GM23338 (cell line): ENCODE results near the gene PCK2. TPM values are rescaled to one million over a fixed set of nuclear protein-coding genes. Genes with fewer than 3 reads are reported as not detected.

ENCODE experiments used
- ATAC-seq: fragments of 200-7000 bp; cut with Tn5 transposase; 3 replicates; pipeline ENCODE4 v1.9.1; 2020
- DNase-seq: peaks from one replicate; pipeline ENCODE4 v3.0.0-alpha.2; 2015; ENCODE audit warnings: low spot score
- H2AFZ ChIP-seq: fragments of 200-600 bp; sonication (generic); 2 replicates; pipeline ENCODE4 v1.8.0; 2016; ENCODE audit warnings: antibody characterized with exemption, mild to moderate bottlenecking, moderate library complexity
- H3F3A ChIP-seq: fragments of 200-600 bp; sonication (generic); replicated peaks from 2 replicates; pipeline ENCODE4 v1.8.0; 2017; ENCODE audit warnings: antibody characterized with exemption, mixed run types, low read depth
- H3K27ac ChIP-seq: fragments of 200-600 bp; sonication (generic); 2 replicates; pipeline ENCODE4 v1.6.1; 2016; ENCODE audit warnings: low read depth
- H3K27me3 ChIP-seq: fragments of 200-600 bp; sonication (generic); 2 replicates; pipeline ENCODE4 v1.8.0; 2016; ENCODE audit warnings: mild to moderate bottlenecking, mixed run types, moderate library complexity; ENCODE audit not compliant: insufficient read depth
- H3K36me3 ChIP-seq: fragments of 200-600 bp; sonication (generic); 2 replicates; pipeline ENCODE4 v1.8.0; 2016; ENCODE audit warnings: mild to moderate bottlenecking; ENCODE audit not compliant: insufficient read depth
- H3K4me1 ChIP-seq: fragments of 200-600 bp; sonication (generic); 2 replicates; pipeline ENCODE4 v1.8.0; 2016; ENCODE audit warnings: mild to moderate bottlenecking, moderate library complexity; ENCODE audit not compliant: insufficient read depth
- H3K4me2 ChIP-seq: fragments of 200-600 bp; sonication (generic); 2 replicates; pipeline ENCODE4 v1.7.1; 2017; ENCODE audit warnings: mixed run types
- H3K4me3 ChIP-seq: fragments of 200-600 bp; sonication (generic); 2 replicates; pipeline ENCODE4 v1.6.1; 2016; ENCODE audit warnings: mixed run types
- H3K79me2 ChIP-seq: fragments of 200-600 bp; sonication (generic); replicated peaks from 2 replicates; pipeline ENCODE4 v1.8.0; 2017; ENCODE audit warnings: mild to moderate bottlenecking; ENCODE audit not compliant: insufficient read depth
- H3K9me2 ChIP-seq: fragments of 200-600 bp; sonication (generic); 2 replicates; pipeline ENCODE4 v1.8.0; 2017; ENCODE audit not compliant: insufficient read depth
- H4K20me1 ChIP-seq: fragments of 200-600 bp; sonication (generic); replicated peaks from 2 replicates; pipeline ENCODE4 v1.8.0; 2017; ENCODE audit warnings: mild to moderate bottlenecking; ENCODE audit not compliant: insufficient read depth
- H3K27ac Mint-ChIP-seq: 2 replicates; pipeline ENCODE4 v1.8.0; 2020; ENCODE audit warnings: inconsistent platforms, mild to moderate bottlenecking, moderate library complexity, mixed read lengths
- H3K27me3 Mint-ChIP-seq: 3 replicates; pipeline ENCODE4 v1.8.0; 2022; ENCODE audit warnings: low read depth, mild to moderate bottlenecking, moderate library complexity, mixed read lengths, inconsistent platforms; ENCODE audit not compliant: insufficient read depth, poor library complexity
- H3K36me3 Mint-ChIP-seq: 3 replicates; pipeline ENCODE4 v1.8.0; 2021; ENCODE audit warnings: low read depth, mild to moderate bottlenecking, inconsistent platforms, moderate library complexity, mixed read lengths
- H3K4me1 Mint-ChIP-seq: 3 replicates; pipeline ENCODE4 v1.8.0; 2020; ENCODE audit warnings: mild to moderate bottlenecking, inconsistent platforms, mixed read lengths
- H3K4me3 Mint-ChIP-seq: 3 replicates; pipeline ENCODE4 v1.8.0; 2021; ENCODE audit warnings: moderate library complexity, mild to moderate bottlenecking, inconsistent platforms, mixed read lengths
- H3K9me3 Mint-ChIP-seq: 3 replicates; pipeline ENCODE4 v1.8.0; 2020; ENCODE audit warnings: moderate library complexity, mild to moderate bottlenecking, inconsistent platforms, mixed read lengths
- CREB1 ChIP-seq: fragments of 250-450 bp; sonication (Bioruptor Pico); IDR thresholded peaks from 2 replicates; pipeline ENCODE4 v1.5.0; 2020; ENCODE audit warnings: low read depth, mild to moderate bottlenecking, moderate library complexity
- ETS1 ChIP-seq: IDR thresholded peaks from 2 replicates; pipeline ENCODE4 v1.6.1; 2016; ENCODE audit warnings: antibody characterized with exemption
- EZH2 ChIP-seq: fragments of 200-600 bp; sonication (generic); IDR thresholded peaks from one replicate; pipeline ENCODE4 v1.8.0; 2017; ENCODE audit warnings: antibody characterized with exemption, mild to moderate bottlenecking, low read depth; ENCODE audit not compliant: unreplicated experiment
- EZH2phosphoT487 ChIP-seq: fragments of 200-600 bp; sonication (generic); IDR thresholded peaks from one replicate; pipeline ENCODE4 v1.8.1; 2018; ENCODE audit warnings: antibody characterized with exemption; ENCODE audit not compliant: unreplicated experiment
- JUNB ChIP-seq: IDR thresholded peaks from one replicate; pipeline ENCODE4 v1.6.1; 2016; ENCODE audit warnings: antibody characterized with exemption; ENCODE audit not compliant: unreplicated experiment
- NANOG ChIP-seq: IDR thresholded peaks from 2 replicates; pipeline ENCODE4 v1.6.1; 2016; ENCODE audit warnings: antibody characterized with exemption, borderline replicate concordance
- POLR2AphosphoS5 ChIP-seq: IDR thresholded peaks from 2 replicates; pipeline ENCODE4 v1.6.1; 2016; ENCODE audit warnings: antibody characterized with exemption, low read depth
- STAT1 ChIP-seq: IDR thresholded peaks from one replicate; pipeline ENCODE4 v1.6.1; 2016; ENCODE audit warnings: antibody characterized with exemption; ENCODE audit not compliant: unreplicated experiment
- ZNF114 ChIP-seq: fragments of 250-450 bp; sonication (Bioruptor Pico); IDR thresholded peaks from 2 replicates; pipeline ENCODE4 v1.5.0; 2020; ENCODE audit warnings: mild to moderate bottlenecking, moderate library complexity
- ZNF331 ChIP-seq: fragments of 250-450 bp; sonication (Bioruptor Pico); IDR thresholded peaks from 2 replicates; pipeline ENCODE4 v1.5.0; 2020; ENCODE audit warnings: low read depth, mild to moderate bottlenecking, moderate library complexity
- polyA plus RNA-seq: library from polyadenylated mRNA; unstranded; fragments of >200 nt; fragmentation: Nextera tagmentation; extraction: Ambion mirVana; gene quantifications from 2 replicates; pipeline ENCODE4 v1.2.1, GENCODE V29; 2016
- total RNA-seq: library from RNA; depleted of rRNA; stranded (reverse); fragments of >200 nt; shearing (Covaris generic); gene quantifications from 2 replicates; pipeline ENCODE4 v1.2.3, GENCODE V29; 2014
- TF ChIP-seq, protein P1 (sequence below), 2 experiments: fragments of 200-600 bp in 1 of 2; sonication (generic) in 1 of 2; conservative IDR thresholded peaks; 2 replicates each; pipeline versions ENCODE4 v1.5.1 to v1.6.1; 2016 to 2017; ENCODE audit warnings: antibody characterized with exemption in 2 of 2, low read depth in 2 of 2, mild to moderate bottlenecking in 2 of 2, moderate library complexity in 1 of 2
- TF ChIP-seq, protein P2 (sequence below): IDR thresholded peaks from one replicate; pipeline ENCODE4 v1.6.1; 2018; ENCODE audit warnings: antibody characterized with exemption; ENCODE audit not compliant: unreplicated experiment
- TF ChIP-seq, protein P3 (sequence below): fragments of 250-450 bp; sonication (Bioruptor Pico); IDR thresholded peaks from 2 replicates; pipeline ENCODE4 v1.5.0; 2020; ENCODE audit warnings: mild to moderate bottlenecking, moderate library complexity

Gene PCK2
- total and polyA plus RNA-seq, 2 experiments from 2014 or later: 53.5 to 103 TPM

DNA sequence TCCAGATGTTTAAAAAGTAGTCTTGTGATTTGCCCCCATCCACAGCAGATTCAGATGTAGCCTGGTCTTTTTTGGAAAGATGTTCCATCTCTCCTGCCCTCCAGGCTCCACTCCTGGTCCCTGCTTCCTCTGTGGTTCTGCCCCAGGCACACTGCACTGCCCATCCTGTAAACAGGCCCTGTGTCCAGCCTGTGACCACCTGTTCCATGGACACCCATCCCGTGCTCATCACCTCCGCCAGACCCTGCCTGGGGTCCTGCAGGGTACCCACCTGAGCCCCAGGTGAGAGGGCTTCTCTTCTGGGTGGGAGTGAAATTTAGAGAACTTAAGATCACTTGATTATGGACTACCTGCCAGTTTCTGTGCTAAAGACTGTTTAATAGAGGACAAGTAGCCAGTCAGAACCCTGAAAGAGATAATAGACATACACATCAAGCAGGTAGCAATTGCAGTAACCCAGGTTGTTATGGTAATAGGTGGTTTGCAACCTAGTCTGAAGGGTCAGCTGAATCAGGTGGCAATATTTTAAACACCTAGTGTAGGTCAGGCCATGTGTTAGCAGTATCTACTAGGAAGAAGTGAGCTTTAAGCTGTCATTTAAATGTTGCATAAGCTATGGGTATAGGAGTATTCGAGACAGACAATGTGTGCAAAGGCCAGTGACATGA is 55.3 kb downstream of the PCK2 start:
- H3K36me3 Mint-ChIP-seq: peaks cover 61% of the 10 kb centered on the region
- Histone ChIP-seq H3K79me2 (peaks cover 38% of the 10 kb centered on the region), H3K27me3 (no peaks in the 10 kb centered on the region), H3K27ac (no peak overlapping the region), H3K9me2 (no peaks in the 10 kb centered on the region), H3F3A (no peaks in the 10 kb centered on the region), H3K4me2 (no peak overlapping the region), H3K4me1 (peaks cover 12% of the 10 kb centered on the region), H2AFZ (no peak overlapping the region), H4K20me1 (peaks cover 7% of the 10 kb centered on the region; the same call in 1 of the 2 replicates), H3K4me3 (no peak overlapping the region), H3K36me3 (peaks cover 31% of the 10 kb centered on the region)
- DNase-seq (no peak), ATAC-seq (no peak)
- TF ChIP-seq, protein P1, sequence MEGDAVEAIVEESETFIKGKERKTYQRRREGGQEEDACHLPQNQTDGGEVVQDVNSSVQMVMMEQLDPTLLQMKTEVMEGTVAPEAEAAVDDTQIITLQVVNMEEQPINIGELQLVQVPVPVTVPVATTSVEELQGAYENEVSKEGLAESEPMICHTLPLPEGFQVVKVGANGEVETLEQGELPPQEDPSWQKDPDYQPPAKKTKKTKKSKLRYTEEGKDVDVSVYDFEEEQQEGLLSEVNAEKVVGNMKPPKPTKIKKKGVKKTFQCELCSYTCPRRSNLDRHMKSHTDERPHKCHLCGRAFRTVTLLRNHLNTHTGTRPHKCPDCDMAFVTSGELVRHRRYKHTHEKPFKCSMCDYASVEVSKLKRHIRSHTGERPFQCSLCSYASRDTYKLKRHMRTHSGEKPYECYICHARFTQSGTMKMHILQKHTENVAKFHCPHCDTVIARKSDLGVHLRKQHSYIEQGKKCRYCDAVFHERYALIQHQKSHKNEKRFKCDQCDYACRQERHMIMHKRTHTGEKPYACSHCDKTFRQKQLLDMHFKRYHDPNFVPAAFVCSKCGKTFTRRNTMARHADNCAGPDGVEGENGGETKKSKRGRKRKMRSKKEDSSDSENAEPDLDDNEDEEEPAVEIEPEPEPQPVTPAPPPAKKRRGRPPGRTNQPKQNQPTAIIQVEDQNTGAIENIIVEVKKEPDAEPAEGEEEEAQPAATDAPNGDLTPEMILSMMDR (conservative IDR thresholded peaks at IDR 0.05; ENCODE audit: low read depth in 2 of 2): no peak
- TF ChIP-seq, protein P2, sequence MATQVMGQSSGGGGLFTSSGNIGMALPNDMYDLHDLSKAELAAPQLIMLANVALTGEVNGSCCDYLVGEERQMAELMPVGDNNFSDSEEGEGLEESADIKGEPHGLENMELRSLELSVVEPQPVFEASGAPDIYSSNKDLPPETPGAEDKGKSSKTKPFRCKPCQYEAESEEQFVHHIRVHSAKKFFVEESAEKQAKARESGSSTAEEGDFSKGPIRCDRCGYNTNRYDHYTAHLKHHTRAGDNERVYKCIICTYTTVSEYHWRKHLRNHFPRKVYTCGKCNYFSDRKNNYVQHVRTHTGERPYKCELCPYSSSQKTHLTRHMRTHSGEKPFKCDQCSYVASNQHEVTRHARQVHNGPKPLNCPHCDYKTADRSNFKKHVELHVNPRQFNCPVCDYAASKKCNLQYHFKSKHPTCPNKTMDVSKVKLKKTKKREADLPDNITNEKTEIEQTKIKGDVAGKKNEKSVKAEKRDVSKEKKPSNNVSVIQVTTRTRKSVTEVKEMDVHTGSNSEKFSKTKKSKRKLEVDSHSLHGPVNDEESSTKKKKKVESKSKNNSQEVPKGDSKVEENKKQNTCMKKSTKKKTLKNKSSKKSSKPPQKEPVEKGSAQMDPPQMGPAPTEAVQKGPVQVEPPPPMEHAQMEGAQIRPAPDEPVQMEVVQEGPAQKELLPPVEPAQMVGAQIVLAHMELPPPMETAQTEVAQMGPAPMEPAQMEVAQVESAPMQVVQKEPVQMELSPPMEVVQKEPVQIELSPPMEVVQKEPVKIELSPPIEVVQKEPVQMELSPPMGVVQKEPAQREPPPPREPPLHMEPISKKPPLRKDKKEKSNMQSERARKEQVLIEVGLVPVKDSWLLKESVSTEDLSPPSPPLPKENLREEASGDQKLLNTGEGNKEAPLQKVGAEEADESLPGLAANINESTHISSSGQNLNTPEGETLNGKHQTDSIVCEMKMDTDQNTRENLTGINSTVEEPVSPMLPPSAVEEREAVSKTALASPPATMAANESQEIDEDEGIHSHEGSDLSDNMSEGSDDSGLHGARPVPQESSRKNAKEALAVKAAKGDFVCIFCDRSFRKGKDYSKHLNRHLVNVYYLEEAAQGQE: no peak
- TF ChIP-seq, protein P3, sequence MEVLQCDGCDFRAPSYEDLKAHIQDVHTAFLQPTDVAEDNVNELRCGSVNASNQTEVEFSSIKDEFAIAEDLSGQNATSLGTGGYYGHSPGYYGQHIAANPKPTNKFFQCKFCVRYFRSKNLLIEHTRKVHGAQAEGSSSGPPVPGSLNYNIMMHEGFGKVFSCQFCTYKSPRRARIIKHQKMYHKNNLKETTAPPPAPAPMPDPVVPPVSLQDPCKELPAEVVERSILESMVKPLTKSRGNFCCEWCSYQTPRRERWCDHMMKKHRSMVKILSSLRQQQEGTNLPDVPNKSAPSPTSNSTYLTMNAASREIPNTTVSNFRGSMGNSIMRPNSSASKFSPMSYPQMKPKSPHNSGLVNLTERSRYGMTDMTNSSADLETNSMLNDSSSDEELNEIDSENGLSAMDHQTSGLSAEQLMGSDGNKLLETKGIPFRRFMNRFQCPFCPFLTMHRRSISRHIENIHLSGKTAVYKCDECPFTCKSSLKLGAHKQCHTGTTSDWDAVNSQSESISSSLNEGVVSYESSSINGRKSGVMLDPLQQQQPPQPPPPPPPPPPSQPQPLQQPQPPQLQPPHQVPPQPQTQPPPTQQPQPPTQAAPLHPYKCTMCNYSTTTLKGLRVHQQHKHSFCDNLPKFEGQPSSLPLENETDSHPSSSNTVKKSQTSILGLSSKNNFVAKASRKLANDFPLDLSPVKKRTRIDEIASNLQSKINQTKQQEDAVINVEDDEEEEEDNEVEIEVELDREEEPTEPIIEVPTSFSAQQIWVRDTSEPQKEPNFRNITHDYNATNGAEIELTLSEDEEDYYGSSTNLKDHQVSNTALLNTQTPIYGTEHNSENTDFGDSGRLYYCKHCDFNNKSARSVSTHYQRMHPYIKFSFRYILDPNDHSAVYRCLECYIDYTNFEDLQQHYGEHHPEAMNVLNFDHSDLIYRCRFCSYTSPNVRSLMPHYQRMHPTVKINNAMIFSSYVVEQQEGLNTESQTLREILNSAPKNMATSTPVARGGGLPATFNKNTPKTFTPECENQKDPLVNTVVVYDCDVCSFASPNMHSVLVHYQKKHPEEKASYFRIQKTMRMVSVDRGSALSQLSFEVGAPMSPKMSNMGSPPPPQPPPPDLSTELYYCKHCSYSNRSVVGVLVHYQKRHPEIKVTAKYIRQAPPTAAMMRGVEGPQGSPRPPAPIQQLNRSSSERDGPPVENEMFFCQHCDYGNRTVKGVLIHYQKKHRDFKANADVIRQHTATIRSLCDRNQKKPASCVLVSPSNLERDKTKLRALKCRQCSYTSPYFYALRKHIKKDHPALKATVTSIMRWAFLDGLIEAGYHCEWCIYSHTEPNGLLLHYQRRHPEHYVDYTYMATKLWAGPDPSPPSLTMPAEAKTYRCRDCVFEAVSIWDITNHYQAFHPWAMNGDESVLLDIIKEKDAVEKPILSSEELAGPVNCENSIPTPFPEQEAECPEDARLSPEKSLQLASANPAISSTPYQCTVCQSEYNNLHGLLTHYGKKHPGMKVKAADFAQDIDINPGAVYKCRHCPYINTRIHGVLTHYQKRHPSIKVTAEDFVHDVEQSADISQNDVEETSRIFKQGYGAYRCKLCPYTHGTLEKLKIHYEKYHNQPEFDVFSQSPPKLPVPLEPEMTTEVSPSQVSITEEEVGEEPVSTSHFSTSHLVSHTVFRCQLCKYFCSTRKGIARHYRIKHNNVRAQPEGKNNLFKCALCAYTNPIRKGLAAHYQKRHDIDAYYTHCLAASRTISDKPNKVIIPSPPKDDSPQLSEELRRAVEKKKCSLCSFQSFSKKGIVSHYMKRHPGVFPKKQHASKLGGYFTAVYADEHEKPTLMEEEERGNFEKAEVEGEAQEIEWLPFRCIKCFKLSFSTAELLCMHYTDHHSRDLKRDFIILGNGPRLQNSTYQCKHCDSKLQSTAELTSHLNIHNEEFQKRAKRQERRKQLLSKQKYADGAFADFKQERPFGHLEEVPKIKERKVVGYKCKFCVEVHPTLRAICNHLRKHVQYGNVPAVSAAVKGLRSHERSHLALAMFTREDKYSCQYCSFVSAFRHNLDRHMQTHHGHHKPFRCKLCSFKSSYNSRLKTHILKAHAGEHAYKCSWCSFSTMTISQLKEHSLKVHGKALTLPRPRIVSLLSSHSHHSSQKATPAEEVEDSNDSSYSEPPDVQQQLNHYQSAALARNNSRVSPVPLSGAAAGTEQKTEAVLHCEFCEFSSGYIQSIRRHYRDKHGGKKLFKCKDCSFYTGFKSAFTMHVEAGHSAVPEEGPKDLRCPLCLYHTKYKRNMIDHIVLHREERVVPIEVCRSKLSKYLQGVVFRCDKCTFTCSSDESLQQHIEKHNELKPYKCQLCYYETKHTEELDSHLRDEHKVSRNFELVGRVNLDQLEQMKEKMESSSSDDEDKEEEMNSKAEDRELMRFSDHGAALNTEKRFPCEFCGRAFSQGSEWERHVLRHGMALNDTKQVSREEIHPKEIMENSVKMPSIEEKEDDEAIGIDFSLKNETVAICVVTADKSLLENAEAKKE: no peak
- TF ChIP-seq POLR2AphosphoS5 (no peak), EZH2 (no peak), JUNB (no peak), EZH2phosphoT487 (no peak), CREB1 (CRISPR knock-in tag) (no peak), NANOG (no peak), ZNF331 (CRISPR knock-in tag) (no peak), ZNF114 (CRISPR knock-in tag) (no peak), STAT1 (no peak), ETS1 (no peak)
- peaks cover 11% of the 10 kb centered on the region for H3K27me3 Mint-ChIP-seq
- no peak overlapping the region for H3K27ac Mint-ChIP-seq
- H3K9me3 Mint-ChIP-seq: no peaks in the 10 kb centered on the region; the same call in 2 of the 3 replicates
- H3K4me1 Mint-ChIP-seq: peaks cover 21% of the 10 kb centered on the region
- H3K4me3 Mint-ChIP-seq: peak overlapping the region; percentile 99; the same call in 2 of the 3 replicates
